T-helper 1 cell treated with Interleukin-12 subunit alpha and Interleukin-12 subunit beta and Interleukin-4 antibody, amounts not matched to agents 30 μg/mL and 1 μg/mL, for 36 hours (primary cell): ENCODE measurements around the gene CRISPLD2.
"Not testable (repeated sequence)": the region's sequence is repeated elsewhere in the genome, so short reads cannot be mapped to it uniquely, and the experiment has no call there.

ENCODE experiments used
- H3K27ac Mint-ChIP-seq: one replicate; pipeline ENCODE4 v1.8.0; 2021; ENCODE audit warnings: mild to moderate bottlenecking, mixed read lengths
- H3K27me3 Mint-ChIP-seq: one replicate; pipeline ENCODE4 v1.8.0; 2021; ENCODE audit warnings: low read depth, mixed read lengths
- H3K36me3 Mint-ChIP-seq: one replicate; pipeline ENCODE4 v1.8.0; 2021; ENCODE audit warnings: low read depth, mixed read lengths
- H3K4me1 Mint-ChIP-seq: one replicate; pipeline ENCODE4 v1.8.0; 2021; ENCODE audit warnings: low read depth, mixed read lengths
- H3K4me3 Mint-ChIP-seq: one replicate; pipeline ENCODE4 v1.8.0; 2021; ENCODE audit warnings: mild to moderate bottlenecking, moderate library complexity, mixed read lengths
- H3K9me3 Mint-ChIP-seq: one replicate; pipeline ENCODE4 v1.8.0; 2021; ENCODE audit warnings: mixed read lengths

CRISPLD2 gene

DNA sequence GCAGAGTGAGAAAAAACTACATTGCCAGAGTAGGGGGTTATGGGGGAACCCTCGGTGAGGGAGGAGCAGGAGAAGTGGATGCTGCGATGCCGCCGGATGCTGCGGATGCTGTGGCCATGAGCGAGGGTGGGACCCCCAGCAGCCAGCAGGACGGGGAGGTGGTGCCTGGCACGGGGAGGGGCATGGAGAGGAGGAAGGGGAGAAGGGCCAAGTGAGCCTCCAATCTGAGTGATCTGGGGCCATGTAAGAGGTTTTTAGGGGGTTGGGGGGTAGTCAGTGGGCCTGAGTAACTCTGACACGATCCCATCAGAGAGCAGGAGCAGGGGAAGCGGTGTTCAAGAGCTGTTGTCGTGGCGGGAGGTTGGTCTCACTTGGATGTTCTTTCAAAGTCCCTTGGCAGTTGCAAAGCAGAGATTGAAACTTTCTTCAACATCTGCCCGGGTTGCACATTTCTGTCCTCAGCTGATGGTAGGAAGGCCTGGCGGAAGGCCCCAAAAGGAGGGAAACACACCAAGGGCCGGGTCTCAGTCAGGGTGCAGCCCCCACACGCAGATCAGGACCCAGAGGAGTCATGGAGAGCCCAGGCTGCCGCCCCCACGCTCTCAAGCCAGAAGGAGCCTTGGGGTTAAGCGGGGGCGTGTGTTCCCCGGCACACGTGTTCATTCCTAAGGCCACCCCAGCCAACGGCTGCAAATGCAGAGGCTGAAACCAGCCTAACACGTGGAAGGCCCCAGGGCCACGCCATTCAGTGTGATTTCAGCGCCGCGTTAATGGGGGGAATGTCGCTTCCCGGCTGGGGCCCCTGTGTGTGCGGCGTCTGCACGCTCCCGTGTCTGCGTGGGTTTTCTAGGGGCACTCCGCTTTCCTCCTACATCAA lies 109.9 kb downstream of the CRISPLD2 start:
- Mint-ChIP-seq H3K27ac (no peak overlapping the region), H3K27me3 (no peaks in the 10 kb centered on the region), H3K9me3 (no peaks in the 10 kb centered on the region), H3K4me3 (no peak overlapping the region), H3K4me1 (peaks cover 2% of the 10 kb centered on the region), H3K36me3 (no peaks in the 10 kb centered on the region)

DNA sequence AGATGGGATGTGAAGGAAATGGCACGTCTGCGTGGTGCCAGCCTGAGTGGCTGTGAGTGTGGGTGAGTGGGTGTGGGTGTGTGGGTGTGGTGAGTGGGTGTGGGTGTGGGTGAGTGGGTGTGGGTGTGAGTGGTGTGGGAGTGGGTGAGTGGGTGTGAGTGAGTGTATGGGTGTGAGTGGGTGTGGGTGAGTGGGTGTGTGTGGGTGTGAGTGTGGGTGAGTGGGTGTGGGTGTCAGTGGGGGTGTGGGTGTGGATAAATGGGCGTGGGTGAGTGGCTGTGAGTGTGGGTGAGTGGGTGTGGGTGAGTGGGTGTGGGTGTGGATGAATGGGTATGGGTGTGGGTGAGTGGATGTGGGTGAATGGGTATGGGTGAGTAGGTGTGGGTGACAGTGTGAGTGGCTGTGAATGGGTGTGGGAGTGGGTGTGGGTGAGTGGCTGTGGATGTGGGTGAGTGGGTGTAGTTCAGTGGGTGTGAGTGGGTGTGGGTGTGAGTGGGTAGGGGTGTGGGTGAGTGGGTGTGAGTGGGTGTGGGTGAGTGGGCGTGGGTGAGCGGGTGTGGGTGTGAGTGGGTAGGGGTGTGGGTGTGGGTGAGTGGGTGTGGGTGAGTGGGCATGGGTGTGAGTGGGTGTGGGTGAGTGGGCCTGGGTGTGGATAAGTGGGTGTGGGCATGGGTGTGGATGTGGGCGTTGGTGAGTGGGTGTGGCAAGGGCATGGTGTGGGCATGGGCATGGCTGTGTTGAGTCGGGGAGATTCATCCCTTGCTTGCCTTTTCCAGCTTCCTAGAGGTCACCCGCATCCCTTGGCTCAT lies 110.7 kb downstream of the CRISPLD2 start:
- H3K4me3 Mint-ChIP-seq: no peak overlapping the region
- H3K27ac Mint-ChIP-seq: peak overlapping the region; percentile 41
- peaks cover 2% of the 10 kb centered on the region for H3K4me1 Mint-ChIP-seq
- no peaks in the 10 kb centered on the region for H3K27me3 Mint-ChIP-seq
- H3K36me3 Mint-ChIP-seq: no peaks in the 10 kb centered on the region
- H3K9me3 Mint-ChIP-seq: no peaks in the 10 kb centered on the region

DNA sequence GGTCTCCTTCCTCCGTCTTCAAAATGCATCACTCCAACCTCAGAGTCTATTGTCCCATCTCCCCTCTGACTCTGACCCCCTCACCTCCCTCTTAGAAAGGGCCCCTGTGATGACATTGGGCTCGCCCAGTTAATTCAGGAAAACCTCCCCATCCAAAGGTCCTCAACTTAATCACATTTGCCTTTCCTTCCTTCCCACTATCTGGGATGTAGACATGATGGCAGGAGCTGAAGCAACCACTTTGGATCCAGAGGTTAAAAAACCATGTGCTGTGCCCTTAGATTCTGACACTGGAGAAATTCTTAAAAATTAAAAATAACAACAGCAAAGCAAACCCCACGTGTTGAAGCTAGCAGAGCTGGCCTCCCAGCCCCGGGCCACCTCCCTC lies 111.3 kb downstream of the CRISPLD2 start:
- Mint-ChIP-seq H3K9me3 (no peaks in the 10 kb centered on the region), H3K27ac (peak overlapping the region; percentile 17), H3K4me1 (peaks cover 1% of the 10 kb centered on the region), H3K4me3 (no peak overlapping the region), H3K27me3 (no peaks in the 10 kb centered on the region), H3K36me3 (no peaks in the 10 kb centered on the region)

DNA sequence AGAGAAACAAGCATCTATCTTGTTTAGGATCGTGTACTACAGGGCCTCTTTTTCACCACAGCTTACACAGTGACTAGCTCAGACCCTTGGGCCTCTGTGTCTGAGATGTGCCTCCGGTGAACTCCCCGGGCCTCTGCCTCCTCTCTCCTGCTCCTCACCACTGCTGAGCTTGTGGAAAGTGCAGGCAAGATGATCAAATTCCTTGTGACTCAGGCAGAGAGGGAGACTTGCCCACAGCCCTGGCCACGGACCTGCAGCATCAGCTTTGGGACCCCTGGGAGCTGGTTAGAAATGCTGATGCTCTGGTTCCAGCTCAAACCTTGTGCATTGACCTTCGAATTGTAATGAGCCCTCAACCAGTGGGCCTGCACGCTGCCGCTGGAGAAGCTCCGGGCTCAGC lies 111.7 kb downstream of the CRISPLD2 start:
- H3K9me3 Mint-ChIP-seq: no peaks in the 10 kb centered on the region
- no peak overlapping the region for H3K27ac Mint-ChIP-seq
- H3K4me1 Mint-ChIP-seq: no peaks in the 10 kb centered on the region
- no peak overlapping the region for H3K4me3 Mint-ChIP-seq
- H3K36me3 Mint-ChIP-seq: no peaks in the 10 kb centered on the region
- H3K27me3 Mint-ChIP-seq: no peaks in the 10 kb centered on the region

DNA sequence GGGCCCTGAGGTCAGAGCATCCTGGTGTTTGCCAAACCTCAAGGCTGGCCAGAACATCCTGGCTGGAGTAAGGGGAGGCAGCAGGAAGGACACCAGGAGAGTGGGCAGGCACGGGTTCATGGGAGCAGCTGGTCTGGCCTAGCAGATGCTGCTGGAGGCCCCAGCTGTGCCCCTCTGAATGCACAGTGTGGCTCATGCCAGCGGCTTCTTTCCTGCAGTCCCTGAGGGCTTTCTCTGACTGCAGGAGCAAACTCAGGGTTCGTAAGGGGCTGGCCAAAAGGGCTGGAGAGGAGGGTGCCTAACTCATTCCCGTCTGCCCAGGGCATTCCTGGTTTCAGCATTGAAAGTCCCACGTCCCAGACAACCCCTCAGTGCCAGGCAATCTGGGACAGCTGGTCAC lies 112.9 kb downstream of the CRISPLD2 start:
- Mint-ChIP-seq H3K4me3 (no peak overlapping the region), H3K27ac (no peak overlapping the region), H3K4me1 (no peaks in the 10 kb centered on the region), H3K27me3 (no peaks in the 10 kb centered on the region), H3K36me3 (no peaks in the 10 kb centered on the region), H3K9me3 (no peaks in the 10 kb centered on the region)

DNA sequence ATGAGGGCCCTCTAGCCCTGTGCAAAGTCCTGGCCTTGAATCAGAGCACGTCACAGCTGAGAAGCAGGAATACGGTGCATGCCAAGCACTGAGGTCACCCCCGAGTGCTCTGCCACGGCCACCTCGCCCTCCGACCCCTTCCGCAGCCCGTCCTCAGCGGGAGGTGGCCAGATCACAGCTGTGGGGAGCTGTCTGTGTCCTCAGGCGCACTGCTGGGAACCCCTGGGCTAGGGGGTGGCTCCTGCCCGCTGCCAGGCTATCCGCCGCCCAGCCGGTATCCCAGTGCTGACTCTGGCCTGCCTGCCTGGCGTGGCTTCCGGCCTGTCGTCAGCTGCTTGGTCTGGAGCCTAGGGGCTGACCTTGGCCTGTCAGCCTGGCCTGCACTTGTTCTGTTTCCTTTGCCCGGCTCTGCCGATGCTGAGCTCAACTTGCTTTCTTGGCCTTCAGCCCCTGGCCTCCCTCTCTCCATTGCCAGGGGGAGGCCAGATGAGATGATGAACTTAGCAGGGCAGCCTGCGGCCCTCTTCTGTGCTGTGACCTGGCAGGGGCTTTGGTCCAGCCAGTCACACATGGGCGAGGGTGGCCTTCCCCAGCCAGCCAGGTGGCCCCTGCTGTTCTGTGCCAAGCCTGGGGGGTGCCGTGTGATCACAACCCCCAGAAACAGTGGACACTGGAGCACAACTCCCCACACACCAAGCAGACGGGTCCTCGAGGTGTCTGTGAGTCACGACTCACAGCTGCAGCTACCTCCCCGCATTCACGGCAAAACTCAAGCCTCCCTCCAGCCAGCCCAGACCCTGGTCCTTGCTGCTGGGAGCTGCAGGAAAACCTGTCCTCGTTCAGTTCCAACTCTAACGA lies 114.2 kb downstream of the CRISPLD2 start:
- H3K36me3 Mint-ChIP-seq: no peaks in the 10 kb centered on the region
- no peaks in the 10 kb centered on the region for H3K9me3 Mint-ChIP-seq
- H3K4me3 Mint-ChIP-seq: no peak overlapping the region
- no peaks in the 10 kb centered on the region for H3K27me3 Mint-ChIP-seq
- H3K4me1 Mint-ChIP-seq: no peaks in the 10 kb centered on the region
- no peak overlapping the region for H3K27ac Mint-ChIP-seq

DNA sequence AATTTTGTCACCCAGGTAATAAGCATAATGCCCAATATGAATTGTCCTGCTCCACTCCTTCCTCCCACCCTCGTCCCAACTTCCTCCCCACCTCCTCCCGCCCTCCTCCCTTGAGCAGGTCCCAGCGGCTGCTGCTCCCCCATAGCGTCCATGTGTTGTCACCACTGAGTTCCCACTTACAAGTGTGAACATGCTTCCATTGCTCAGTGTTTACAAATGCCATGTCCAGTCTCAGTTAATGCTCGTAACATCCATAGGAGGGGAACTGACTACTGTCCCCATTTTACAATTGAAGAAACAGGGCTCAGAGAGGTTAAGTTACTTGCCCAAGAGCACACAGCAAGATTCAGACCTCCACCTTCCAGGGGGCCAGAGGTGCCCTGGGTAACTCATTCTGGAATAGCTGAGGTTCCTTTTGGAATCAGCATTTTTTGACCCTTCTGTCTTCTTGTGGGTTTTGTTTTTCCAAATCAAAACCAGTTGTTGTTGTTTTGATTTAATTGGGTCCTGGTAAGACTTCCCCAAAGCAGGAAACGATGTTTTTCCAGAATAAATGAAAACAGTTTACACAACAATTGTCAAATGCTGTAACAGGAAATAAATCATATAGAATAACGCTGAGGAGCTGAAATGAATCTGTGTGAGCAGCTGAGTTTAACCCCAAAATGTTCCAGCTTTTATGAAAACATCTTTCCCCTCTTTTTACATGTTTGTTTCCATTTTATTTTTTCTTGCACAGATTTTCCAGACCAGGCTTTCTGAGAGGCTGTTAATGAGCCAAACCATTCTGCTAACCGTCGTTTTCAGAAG lies 117.6 kb downstream of the CRISPLD2 start:
- no peak overlapping the region for H3K4me3 Mint-ChIP-seq
- H3K36me3 Mint-ChIP-seq: no peaks in the 10 kb centered on the region
- H3K27ac Mint-ChIP-seq: no peak overlapping the region
- H3K4me1 Mint-ChIP-seq: no peaks in the 10 kb centered on the region
- H3K27me3 Mint-ChIP-seq: no peaks in the 10 kb centered on the region
- H3K9me3 Mint-ChIP-seq: no peaks in the 10 kb centered on the region

DNA sequence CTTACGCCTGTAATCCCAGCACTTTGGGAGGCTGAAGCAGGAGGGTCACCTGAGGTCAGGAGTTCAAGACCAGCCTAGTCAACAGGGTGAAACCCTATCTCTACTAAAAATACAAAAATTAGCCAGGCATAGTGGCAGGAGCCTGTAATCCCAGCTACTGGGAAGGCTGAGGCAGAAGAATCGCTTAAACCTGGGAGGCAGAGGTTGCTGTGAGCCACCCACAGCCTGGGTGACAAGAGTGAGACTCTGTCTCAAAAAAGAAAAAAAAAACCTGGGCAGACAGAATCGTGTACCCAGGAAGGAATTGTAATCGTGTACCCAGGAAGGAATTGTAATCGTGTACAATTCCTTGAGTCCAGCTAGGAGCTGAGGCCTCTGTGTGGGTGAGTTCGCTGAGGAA lies 118.8 kb downstream of the CRISPLD2 start:
- not testable (repeated sequence) for H3K36me3 Mint-ChIP-seq, H3K4me1 Mint-ChIP-seq, H3K9me3 Mint-ChIP-seq, H3K4me3 Mint-ChIP-seq, H3K27me3 Mint-ChIP-seq, H3K27ac Mint-ChIP-seq

DNA sequence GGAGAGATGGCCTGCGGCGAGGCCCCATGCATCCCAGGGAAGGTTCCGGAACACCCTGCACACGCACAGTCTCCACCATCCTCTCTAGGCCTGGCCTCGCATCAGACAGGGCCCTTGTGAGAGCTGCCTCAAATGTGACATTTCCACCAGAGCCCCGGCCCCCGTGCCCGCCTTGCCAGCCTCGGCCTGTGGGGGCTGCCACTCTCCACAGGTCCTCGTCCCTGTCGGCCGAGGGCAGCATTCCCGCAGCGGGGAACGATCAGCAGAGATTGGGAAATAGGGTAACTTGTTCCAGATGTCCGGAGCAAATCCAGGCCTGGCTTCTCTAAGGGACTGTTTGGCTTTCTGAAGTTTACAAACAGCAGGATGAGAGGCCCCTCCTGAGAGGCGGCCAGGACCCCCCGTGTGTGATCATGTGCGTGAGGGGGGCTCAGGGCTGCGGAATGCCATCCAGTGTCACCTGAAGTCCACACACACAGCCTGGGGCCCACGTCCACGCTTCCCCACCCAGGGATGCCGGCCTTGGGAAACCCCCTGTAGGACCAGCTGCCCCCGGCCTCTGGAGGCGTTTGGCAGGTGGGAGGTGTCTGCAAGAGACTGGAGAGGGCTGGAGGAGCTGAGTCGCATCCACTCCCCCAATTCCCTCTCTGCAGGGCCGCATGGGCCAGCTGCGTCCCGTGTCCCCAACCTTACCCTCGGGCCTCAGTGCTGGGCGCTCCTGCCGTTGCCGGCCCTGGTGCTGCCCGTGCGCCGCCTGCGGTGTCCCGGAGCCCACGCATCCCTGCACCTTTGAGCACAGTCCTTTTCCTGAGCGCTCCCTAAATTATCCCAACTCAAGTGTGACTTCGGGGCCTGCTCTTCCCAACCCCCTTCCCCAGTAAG lies 121.1 kb downstream of the CRISPLD2 start:
- H3K36me3 Mint-ChIP-seq: no peaks in the 10 kb centered on the region
- H3K9me3 Mint-ChIP-seq: no peaks in the 10 kb centered on the region
- H3K27ac Mint-ChIP-seq: no peak overlapping the region
- no peaks in the 10 kb centered on the region for H3K4me1 Mint-ChIP-seq
- H3K27me3 Mint-ChIP-seq: peaks cover 3% of the 10 kb centered on the region
- no peak overlapping the region for H3K4me3 Mint-ChIP-seq

DNA sequence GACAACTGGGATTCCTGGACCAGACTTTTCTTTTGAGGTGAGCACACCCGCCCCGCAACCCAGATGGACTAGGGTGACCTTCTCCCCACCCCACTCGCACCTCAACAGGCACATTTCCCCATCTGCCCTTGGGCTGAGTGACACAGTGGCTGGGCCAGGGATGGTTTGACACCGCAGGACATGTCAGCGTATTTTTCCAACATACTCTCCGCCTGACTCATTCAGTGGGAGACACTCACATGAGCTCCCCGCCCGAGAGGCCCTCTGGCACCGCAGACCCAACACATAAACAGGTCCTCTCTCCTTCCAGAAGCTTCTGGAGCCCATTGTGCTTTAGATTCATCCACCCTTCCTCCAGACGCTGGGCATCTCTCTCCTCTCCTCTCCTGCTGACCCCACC lies 122.1 kb downstream of the CRISPLD2 start:
- Mint-ChIP-seq H3K4me3 (no peak overlapping the region), H3K4me1 (no peaks in the 10 kb centered on the region), H3K27ac (no peak overlapping the region), H3K36me3 (no peaks in the 10 kb centered on the region), H3K27me3 (peaks cover 3% of the 10 kb centered on the region), H3K9me3 (no peaks in the 10 kb centered on the region)

DNA sequence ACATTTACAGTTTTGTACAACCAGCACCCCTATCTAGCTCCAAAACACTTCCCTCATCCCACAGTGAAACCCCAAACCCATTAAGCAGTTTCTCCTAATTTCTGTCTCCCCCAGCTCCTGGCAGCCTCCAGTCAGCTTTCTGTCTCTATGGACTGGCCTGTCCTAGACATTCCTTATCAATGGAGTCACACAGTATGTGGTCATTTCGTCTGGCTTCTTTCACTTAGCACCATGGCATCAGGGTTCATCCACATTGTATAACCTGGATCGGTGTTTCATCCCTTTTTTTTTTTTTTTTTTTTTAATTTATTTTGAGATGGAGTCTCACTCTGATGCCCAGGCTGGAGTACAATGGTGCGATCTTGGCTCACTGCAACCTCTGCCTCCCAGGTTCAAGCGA lies 123.0 kb downstream of the CRISPLD2 start:
- no peaks in the 10 kb centered on the region for H3K9me3 Mint-ChIP-seq
- H3K4me3 Mint-ChIP-seq: no peak overlapping the region
- no peaks in the 10 kb centered on the region for H3K36me3 Mint-ChIP-seq
- H3K27me3 Mint-ChIP-seq: peaks cover 3% of the 10 kb centered on the region
- no peaks in the 10 kb centered on the region for H3K4me1 Mint-ChIP-seq
- H3K27ac Mint-ChIP-seq: no peak overlapping the region

DNA sequence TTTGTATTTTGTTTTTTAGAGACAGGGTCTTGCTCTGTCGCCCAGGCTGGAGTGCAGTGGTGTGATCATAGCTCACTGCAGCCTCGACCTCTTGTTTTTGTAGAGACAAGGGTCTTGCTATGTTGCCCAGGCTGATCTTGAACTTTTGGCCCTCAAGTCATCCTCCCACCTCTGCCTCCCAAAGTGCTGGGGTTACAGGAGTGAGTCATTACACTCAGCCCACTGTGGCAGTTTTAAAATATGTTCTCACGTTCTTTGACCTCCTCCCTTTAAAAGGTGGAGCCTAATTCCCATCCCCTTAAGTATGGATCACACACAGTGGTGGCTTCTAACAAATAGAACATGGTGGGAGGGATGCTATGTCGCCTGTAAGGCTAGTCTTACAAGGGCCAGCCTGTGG lies 123.8 kb downstream of the CRISPLD2 start:
- Mint-ChIP-seq H3K9me3 (no peaks in the 10 kb centered on the region), H3K4me3 (no peak overlapping the region), H3K36me3 (no peaks in the 10 kb centered on the region), H3K27ac (no peak overlapping the region), H3K27me3 (peaks cover 3% of the 10 kb centered on the region), H3K4me1 (no peaks in the 10 kb centered on the region)

DNA sequence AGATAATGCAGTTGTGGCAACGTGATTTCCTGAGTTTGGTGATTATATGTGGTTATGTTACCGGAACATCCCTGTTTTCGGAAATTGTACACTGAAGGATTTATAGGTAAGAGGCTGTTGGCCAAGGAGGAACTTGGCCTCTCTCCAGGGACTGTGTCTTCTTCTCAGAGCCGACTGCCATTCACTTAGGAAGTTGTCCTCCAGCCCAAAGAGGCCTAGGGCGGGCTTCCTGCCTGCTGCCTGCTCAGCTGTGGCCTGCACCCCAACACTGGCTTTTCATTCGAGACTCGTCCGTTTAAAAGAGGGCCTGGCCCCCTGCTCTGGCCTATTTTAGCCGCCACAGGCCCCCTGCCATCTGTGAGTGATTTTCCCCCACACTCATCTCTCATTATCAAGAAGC lies 127.2 kb downstream of the CRISPLD2 start:
- H3K4me3 Mint-ChIP-seq: no peak overlapping the region
- H3K36me3 Mint-ChIP-seq: no peaks in the 10 kb centered on the region
- no peaks in the 10 kb centered on the region for H3K9me3 Mint-ChIP-seq
- peaks cover under 1% of the 10 kb centered on the region for H3K4me1 Mint-ChIP-seq
- H3K27me3 Mint-ChIP-seq: peaks cover 8% of the 10 kb centered on the region
- H3K27ac Mint-ChIP-seq: no peak overlapping the region
